Gastrocnemius medialis (tissue), 4 donors: ENCODE data around the gene KLHL35. TPM values are rescaled to one million over a fixed set of nuclear protein-coding genes. Genes with fewer than 3 reads are reported as not detected.

Experiments used
- ATAC-seq, 2 donors: fragments of 150-250 bp; one replicate each; pipeline ENCODE4 v1.9.1; 2016
- DNase-seq, 2 donors: peaks; one replicate each; pipeline ENCODE4 v3.0.0-alpha.2; 2019
- H3K27ac ChIP-seq, 4 donors: fragments of 200-600 bp; sonication (generic); 1 replicate in 1 of 4; 2 replicates in 3 of 4; pipeline ENCODE4 v1.5.1; 2016 to 2018; ENCODE audit warnings: mild to moderate bottlenecking in 2 of 4, moderate library complexity in 1 of 4
- H3K27me3 ChIP-seq, 3 donors: fragments of 200-600 bp; sonication (generic) in 2 of 3; 1 replicate in 1 of 3; 2 replicates in 2 of 3; pipeline versions ENCODE4 v1.5.1 to v1.6.0; 2016 to 2019; ENCODE audit warnings: mild to moderate bottlenecking in 1 of 3, moderate library complexity in 1 of 3
- H3K36me3 ChIP-seq, 2 donors: fragments of 200-600 bp; sonication (generic) in 1 of 2; one replicate each; pipeline ENCODE4 v1.5.1; 2017 to 2018
- H3K4me1 ChIP-seq, 2 donors: fragments of 200-600 bp; sonication (generic) in 1 of 2; one replicate each; pipeline ENCODE4 v1.5.1; 2016 to 2017; ENCODE audit warnings: mild to moderate bottlenecking in 2 of 2
- H3K4me3 ChIP-seq, 4 donors: fragments of 200-600 bp; sonication (generic) in 3 of 4; 1 replicate in 1 of 4; 2 replicates in 3 of 4; pipeline ENCODE4 v1.5.1; 2016 to 2019; ENCODE audit warnings: mild to moderate bottlenecking in 2 of 4
- H3K9me3 ChIP-seq, 3 donors: fragments of 200-600 bp; sonication (generic) in 2 of 3; 1 replicate in 1 of 3; 2 replicates in 2 of 3; pipeline ENCODE4 v1.5.1; 2016 to 2019
- CTCF ChIP-seq, 5 experiments: fragments of 450-650 bp in 3 of 5; fragments of 200-600 bp in 2 of 5; sonication (generic) in 2 of 5; IDR thresholded peaks in 4 of 5; conservative IDR thresholded peaks in 1 of 5; 1 replicate in 4 of 5; 2 replicates in 1 of 5; pipeline ENCODE4 v1.5.1; 2016 to 2019; ENCODE audit warnings: antibody characterized with exemption in 5 of 5, mild to moderate bottlenecking in 3 of 5, moderate library complexity in 3 of 5
- POLR2A ChIP-seq, 2 donors: fragments of 450-650 bp; IDR thresholded peaks; one replicate each; pipeline ENCODE4 v1.6.1; 2017; ENCODE audit warnings: antibody characterized with exemption in 2 of 2, mild to moderate bottlenecking in 2 of 2, moderate library complexity in 2 of 2
- in situ Hi-C, 4 donors: fragments of 200-750 bp; cut with MboI; loops; one replicate each; pipeline versions ENCODE4 v1.15.0 to v1.8.0; 2017; ENCODE audit warnings: low sequenced_read_pairs in 4 of 4
- intact Hi-C: fragments of 100-400 bp; cut with DNase I; formaldehyde crosslinking; loops from one replicate; pipeline ENCODE4 v1.15.1; 2023; ENCODE audit warnings: low total_unique reads
- total RNA-seq, 4 donors: library from RNA; depleted of rRNA; stranded (reverse); fragments of >200 nt; gene quantifications; one replicate each; pipeline versions ENCODE4 v1.1.0 to v1.2.3, GENCODE V29; 2016

Gene KLHL35
- total RNA-seq, 4 donors from 2014 or later: 0.53 to 1.8 (median 1.0) TPM; not detected in 1

GRCh38 chr11:75389925-75390324 lies 43.1 kb downstream of the KLHL35 start:
- Histone ChIP-seq H3K36me3 (no peaks in the 10 kb centered on the region), H3K4me1 (peaks cover 0 to 6% of the 10 kb centered on the region in 2 donors), H3K4me3 (no peak overlapping the region), H3K27me3 (no peaks in the 10 kb centered on the region), H3K9me3 (no peaks in the 10 kb centered on the region), H3K27ac (no peak overlapping the region)
- ATAC-seq: no peak
- DNase-seq: no peak
- intact Hi-C loops: loop anchor here (5.0 kb wide), 1 partner anchor 38 kb away; the partner anchor contains the start of gene ARRB1
- no peak for TF ChIP-seq CTCF (IDR thresholded peaks at IDR 0.05 in 4 of 5, conservative IDR thresholded peaks at IDR 0.05 in 1 of 5)
- TF ChIP-seq POLR2A (IDR thresholded peaks at IDR 0.05): no peak
- in situ Hi-C loops: loop anchor here in 1 of 4 donors (5.0 kb wide), 2 partner anchors 53 to 113 kb away; no protein-coding TSS in a partner anchor

GRCh38 chr11:75389276-75389605 lies 43.8 kb downstream of the KLHL35 start:
- no peaks in the 10 kb centered on the region for H3K36me3 ChIP-seq
- peaks cover 0 to 6% of the 10 kb centered on the region in 2 donors for H3K4me1 ChIP-seq
- H3K27ac ChIP-seq: no peak overlapping the region
- intact Hi-C loops: loop anchor here (5.0 kb wide), 1 partner anchor 37 kb away; the partner anchor contains the start of gene ARRB1
- no peak overlapping the region for H3K4me3 ChIP-seq
- in situ Hi-C loops: loop anchor here in 1 of 4 donors (5.0 kb wide), 2 partner anchors 52 to 112 kb away; no protein-coding TSS in a partner anchor
- DNase-seq: no peak
- ATAC-seq: no peak
- no peaks in the 10 kb centered on the region for H3K27me3 ChIP-seq
- no peaks in the 10 kb centered on the region for H3K9me3 ChIP-seq
- TF ChIP-seq POLR2A (IDR thresholded peaks at IDR 0.05) (no peak), CTCF (IDR thresholded peaks at IDR 0.05 in 4 of 5, conservative IDR thresholded peaks at IDR 0.05 in 1 of 5) (no peak)

- peaks cover 0 to 6% of the 10 kb centered on the region in 2 donors for H3K4me1 ChIP-seq
- H3K36me3 ChIP-seq: no peaks in the 10 kb centered on the region
- no peaks in the 10 kb centered on the region for H3K27me3 ChIP-seq
- ATAC-seq: peak; percentile 69 to 81
- in situ Hi-C loops (loop anchor here in 1 of 4 donors (5.0 kb wide), 2 partner anchors 51 to 111 kb away; no protein-coding TSS in a partner anchor), intact Hi-C loops (loop anchor here (1.0 to 5.0 kb wide), 2 partner anchors 36 to 144 kb away; partner anchors contain the start of gene ARRB1)
- H3K9me3 ChIP-seq: no peaks in the 10 kb centered on the region
- H3K27ac ChIP-seq: peak overlapping the region in 1 of 4 donors; percentile 39
- TF ChIP-seq POLR2A (IDR thresholded peaks at IDR 0.05) (no peak), CTCF (IDR thresholded peaks at IDR 0.05 in 4 of 5, conservative IDR thresholded peaks at IDR 0.05 in 1 of 5) (peak; percentile 69 to 85 (median 76))
- DNase-seq: peak in 1 of 2 donors; percentile 45
- H3K4me3 ChIP-seq: no peak overlapping the region
Observed at GRCh38 chr11:75388386-75389275, 44.4 kb downstream of the KLHL35 start.

GRCh38 chr11:75387736-75388294 lies 45.2 kb downstream of the KLHL35 start:
- Histone ChIP-seq H3K4me1 (peaks cover 0 to 6% of the 10 kb centered on the region in 2 donors), H3K9me3 (no peaks in the 10 kb centered on the region), H3K4me3 (no peak overlapping the region), H3K27me3 (no peaks in the 10 kb centered on the region), H3K27ac (peak overlapping the region in 1 of 4 donors; percentile 39), H3K36me3 (no peaks in the 10 kb centered on the region)
- intact Hi-C loops (loop anchor here (1.0 to 5.0 kb wide), 2 partner anchors 36 to 144 kb away; partner anchors contain the start of gene ARRB1), in situ Hi-C loops (loop anchor here in 1 of 4 donors (5.0 kb wide), 2 partner anchors 51 to 111 kb away; no protein-coding TSS in a partner anchor)
- TF ChIP-seq CTCF (IDR thresholded peaks at IDR 0.05 in 4 of 5, conservative IDR thresholded peaks at IDR 0.05 in 1 of 5) (no peak), POLR2A (IDR thresholded peaks at IDR 0.05) (no peak)
- DNase-seq (no peak), ATAC-seq (no peak)
